Heart left ventricle (tissue), 13 donors: ENCODE results near the gene FMNL1.

Source experiments
- POLR2A ChIP-seq, 2 donors: fragments of 450-650 bp; IDR thresholded peaks; one replicate each; pipeline ENCODE4 v1.6.1; 2017; ENCODE audit warnings: antibody characterized with exemption in 2 of 2, mild to moderate bottlenecking in 2 of 2, moderate library complexity in 2 of 2
- TF ChIP-seq, protein P1 (sequence below), 12 donors: fragments of 200-600 bp; sonication (generic) in 4 of 12; IDR thresholded peaks; one replicate each; pipeline versions ENCODE4 v1.5.0 to v1.8.0; 2018 to 2022; ENCODE audit warnings: antibody characterized with exemption in 12 of 12, mild to moderate bottlenecking in 5 of 12
- donor health status: ischemic (EF 13 %, LVEDD 7.1; RV severe dilation, severe dysfunction).
- donor health status: DM: no; HTN: yes; CAD: no.
- donor health status: DM: no; HTN: no; CAD: no.
- donor health status: ischemic (EF 25% LVEDD 6.9; RV normal size, moderate dysfunction).
- donor health status: ischemic (EF 25% LVEDD 5.7; RV mildly dilated, moderate dysfunction).
- donor health status: ischemic (EF 35%, LVEDD 5.7; RV mildly dilated, moderate dysfunction).
- donor health status: nonischemic (EF 11% LVEDD 7.7; RV severe dilation, severe dysfunction).
- donor health status: DM: yes; HTN: yes; CAD: no.
- donor health status: PGD.
- donor health status: ischemic (EF 29% LVEDD 5.4; RV normal size, mild dysfunction).
- donor health status: nonischemic (EF 23%, LVEDD 6.1; RV moderate dilation, normal function).

DNA sequence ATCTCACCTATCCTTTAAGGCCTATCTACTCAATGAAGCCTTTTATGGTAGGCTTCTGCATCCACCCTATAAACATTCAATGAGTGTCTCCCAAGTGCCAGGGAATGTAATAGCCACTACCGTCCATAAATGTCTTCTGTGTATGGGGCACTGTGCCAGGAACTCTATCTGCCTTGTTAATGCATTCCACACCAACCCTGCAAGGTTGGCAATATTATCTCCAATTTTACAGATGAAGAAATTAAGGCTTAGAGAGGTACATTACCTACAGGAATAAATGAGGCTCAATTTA is 75.1 kb downstream of the FMNL1 start:
- TF ChIP-seq, protein P1, sequence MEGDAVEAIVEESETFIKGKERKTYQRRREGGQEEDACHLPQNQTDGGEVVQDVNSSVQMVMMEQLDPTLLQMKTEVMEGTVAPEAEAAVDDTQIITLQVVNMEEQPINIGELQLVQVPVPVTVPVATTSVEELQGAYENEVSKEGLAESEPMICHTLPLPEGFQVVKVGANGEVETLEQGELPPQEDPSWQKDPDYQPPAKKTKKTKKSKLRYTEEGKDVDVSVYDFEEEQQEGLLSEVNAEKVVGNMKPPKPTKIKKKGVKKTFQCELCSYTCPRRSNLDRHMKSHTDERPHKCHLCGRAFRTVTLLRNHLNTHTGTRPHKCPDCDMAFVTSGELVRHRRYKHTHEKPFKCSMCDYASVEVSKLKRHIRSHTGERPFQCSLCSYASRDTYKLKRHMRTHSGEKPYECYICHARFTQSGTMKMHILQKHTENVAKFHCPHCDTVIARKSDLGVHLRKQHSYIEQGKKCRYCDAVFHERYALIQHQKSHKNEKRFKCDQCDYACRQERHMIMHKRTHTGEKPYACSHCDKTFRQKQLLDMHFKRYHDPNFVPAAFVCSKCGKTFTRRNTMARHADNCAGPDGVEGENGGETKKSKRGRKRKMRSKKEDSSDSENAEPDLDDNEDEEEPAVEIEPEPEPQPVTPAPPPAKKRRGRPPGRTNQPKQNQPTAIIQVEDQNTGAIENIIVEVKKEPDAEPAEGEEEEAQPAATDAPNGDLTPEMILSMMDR (IDR thresholded peaks at IDR 0.05): no peak
- TF ChIP-seq POLR2A (IDR thresholded peaks at IDR 0.05): no peak
